BLaER1 treated with 17β-estradiol and CSF1 and Interleukin-3, amounts not matched to agents 10 nM and 100 nM (cell line): Measurements from ENCODE around the gene LILRA6.
"Not testable (repeated sequence)": the region's sequence is repeated elsewhere in the genome, so short reads cannot be mapped to it uniquely, and the experiment has no call there.

Experiments
- H3K27ac ChIP-seq, 11 experiments: shearing (Covaris generic); formaldehyde crosslinking; 2 replicates each; pipeline ENCODE4 v1.8.1; 2022
- H3K27me3 ChIP-seq, 11 experiments: shearing (Covaris generic); formaldehyde crosslinking; 2 replicates each; pipeline ENCODE4 v1.8.1; 2022
- H3K36me3 ChIP-seq, 11 experiments: shearing (Covaris generic); formaldehyde crosslinking; 2 replicates each; pipeline ENCODE4 v1.8.1; 2022
- H3K4me1 ChIP-seq, 10 experiments: shearing (Covaris generic); formaldehyde crosslinking; 2 replicates each; pipeline ENCODE4 v1.8.1; 2022
- H3K4me2 ChIP-seq, 11 experiments: shearing (Covaris generic); formaldehyde crosslinking; 2 replicates each; pipeline ENCODE4 v1.8.1; 2022
- H3K4me3 ChIP-seq, 10 experiments: shearing (Covaris generic); formaldehyde crosslinking; 2 replicates each; pipeline ENCODE4 v1.8.1; 2022
- H3K9ac ChIP-seq, 11 experiments: shearing (Covaris generic); formaldehyde crosslinking; 2 replicates each; pipeline ENCODE4 v1.8.1; 2022
- H3K9me3 ChIP-seq, 11 experiments: shearing (Covaris generic); formaldehyde crosslinking; replicated peaks in 1 of 11; 2 replicates each; pipeline ENCODE4 v1.8.1; 2022
- H4K20me1 ChIP-seq, 11 experiments: shearing (Covaris generic); formaldehyde crosslinking; 2 replicates each; pipeline ENCODE4 v1.8.1; 2022
- Cebpa-rat ChIP-seq, 11 experiments: shearing (Covaris generic); IDR thresholded peaks; 2 replicates each; pipeline ENCODE4 v1.8.1; 2022

LILRA6 gene

DNA sequence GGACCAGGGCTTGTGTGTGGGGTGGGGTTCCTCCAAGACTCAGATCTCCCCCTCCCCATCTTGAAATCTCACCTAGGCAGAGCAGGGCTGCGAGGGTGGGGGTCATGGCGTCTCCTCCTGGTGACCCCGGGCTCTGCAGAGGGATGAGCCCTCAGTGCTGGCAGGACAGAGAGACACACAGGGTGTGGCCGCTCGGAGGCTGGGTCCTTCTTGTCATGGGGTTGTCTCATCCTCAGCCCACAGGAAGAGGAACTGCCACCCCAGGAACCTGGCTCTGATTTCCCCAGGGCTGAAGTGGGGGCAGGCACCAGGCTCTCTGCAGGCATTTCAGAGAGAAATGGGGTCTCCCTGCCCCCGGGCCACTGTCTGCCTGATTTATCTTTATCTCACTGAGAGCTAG lies at the start of gene LILRA6:
TSS of gene LILRA6 (minus strand) at position 145 of the 400 bp plus-strand sequence.
- peaks cover 40 to 94% (median 72%) of the 10 kb centered on the region in 10 experiments for H3K4me1 ChIP-seq
- not testable (repeated sequence) for H3K9me3 ChIP-seq, H3K27me3 ChIP-seq, H4K20me1 ChIP-seq
- peak within 1 kb of the TSS; percentile 18 to 80 (median 57); a peak in 18 of 22 replicates for H3K27ac ChIP-seq
- H3K4me3 ChIP-seq = peak within 1 kb of the TSS in 6 of 10 experiments; percentile 34 to 62 (median 55); a peak in 11 of 20 replicates
- peak within 1 kb of the TSS in 8 of 11 experiments; percentile 0 to 76 (median 58); a peak in 11 of 22 replicates for H3K9ac ChIP-seq
- peak within 1 kb of the TSS; percentile 66 to 97 (median 90) for H3K4me2 ChIP-seq
- peaks cover 0 to 21% (median 0%) of the 10 kb centered on the region in 11 experiments; a peak in 6 of 22 replicates for H3K36me3 ChIP-seq

DNA sequence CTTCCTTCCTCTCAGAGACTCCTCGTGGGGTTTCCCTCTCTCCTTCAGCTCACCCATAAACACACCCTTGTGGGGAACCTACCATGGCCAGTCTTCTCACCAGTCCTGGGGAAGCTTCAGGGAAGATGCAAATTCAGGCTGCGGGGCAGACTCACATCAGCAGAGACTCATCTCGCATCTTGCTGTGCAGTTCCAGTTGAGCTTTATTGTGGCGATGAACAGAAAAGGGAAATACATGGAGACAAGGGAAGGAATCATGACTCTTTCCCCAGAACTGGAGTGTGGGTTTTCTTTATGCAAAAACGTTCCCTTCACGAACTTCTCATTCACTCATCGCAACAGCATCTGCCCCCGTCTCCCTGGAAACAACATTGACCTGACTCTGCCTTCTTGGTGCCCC lies 46.6 kb upstream of the LILRA6 start:
- peak overlapping the region; percentile 89 to 100 (median 98) for H3K4me2 ChIP-seq
- H3K27me3 ChIP-seq, H3K9me3 ChIP-seq, H3K36me3 ChIP-seq, H4K20me1 ChIP-seq: not testable (repeated sequence)
- H3K4me3 ChIP-seq = peak overlapping the region in 3 of 10 experiments; percentile 38 to 45 (median 42); a peak in 3 of 20 replicates
- peak overlapping the region; percentile 48 to 98 (median 90) for H3K27ac ChIP-seq
- H3K9ac ChIP-seq = peak overlapping the region in 6 of 11 experiments; percentile 36 to 91 (median 64); a peak in 9 of 22 replicates
- H3K4me1 ChIP-seq = peaks cover 64 to 79% (median 72%) of the 10 kb centered on the region in 10 experiments

- H3K4me1 ChIP-seq = peaks cover 81 to 96% (median 87%) of the 10 kb centered on the region in 10 experiments
- H3K9me3 ChIP-seq = no peaks in the 10 kb centered on the region
- H3K9ac ChIP-seq = peak overlapping the region in 5 of 11 experiments; percentile 51 to 91 (median 63); a peak in 5 of 22 replicates
- H3K4me2 ChIP-seq = peak overlapping the region; percentile 89 to 100 (median 98)
- no peaks in the 10 kb centered on the region for H4K20me1 ChIP-seq
- no peak for TF ChIP-seq Cebpa-rat (IDR thresholded peaks at IDR 0.05)
- no peaks in the 10 kb centered on the region for H3K36me3 ChIP-seq
- H3K27me3 ChIP-seq = no peaks in the 10 kb centered on the region
- H3K4me3 ChIP-seq = no peak overlapping the region
- H3K27ac ChIP-seq = peak overlapping the region in 9 of 11 experiments; percentile 48 to 98 (median 96); a peak in 15 of 22 replicates
Observed at GRCh38 chr19:54287456-54287855, 44.9 kb upstream of the LILRA6 start.

DNA sequence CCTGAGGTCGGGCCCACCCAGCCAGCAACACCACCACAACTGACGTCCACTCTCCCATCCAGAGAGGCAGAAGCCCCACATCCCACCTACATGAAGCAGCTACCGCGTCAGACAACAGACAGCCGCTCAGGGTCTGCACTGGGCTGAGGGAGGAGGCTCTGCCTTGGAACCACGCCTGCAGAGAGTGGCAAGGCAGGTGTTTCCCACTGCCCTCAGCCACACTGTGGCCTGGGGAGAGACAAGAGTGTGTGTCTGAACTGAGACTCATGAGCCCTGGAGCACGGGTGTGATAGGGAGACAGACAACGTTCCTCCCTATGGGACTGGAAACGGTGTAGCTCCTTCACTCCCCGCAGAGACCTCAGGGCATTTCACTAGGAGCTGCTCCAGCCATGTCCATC lies 43.7 kb upstream of the LILRA6 start:
- not testable (repeated sequence) for H4K20me1 ChIP-seq, H3K9me3 ChIP-seq, H3K27me3 ChIP-seq, H3K36me3 ChIP-seq
- Histone ChIP-seq H3K4me3 (peak overlapping the region in 5 of 10 experiments; percentile 10 to 49 (median 30); a peak in 6 of 20 replicates), H3K27ac (peak overlapping the region; percentile 46 to 98 (median 93); a peak in 21 of 22 replicates), H3K9ac (peak overlapping the region in 10 of 11 experiments; percentile 51 to 85 (median 71); a peak in 17 of 22 replicates), H3K4me2 (peak overlapping the region; percentile 89 to 100 (median 98)), H3K4me1 (peaks cover 90 to 99% (median 95%) of the 10 kb centered on the region in 10 experiments)

- peak overlapping the region; percentile 37 to 86 (median 64); a peak in 21 of 22 replicates for H3K9ac ChIP-seq
- peak overlapping the region; percentile 67 to 98 (median 93) for H3K27ac ChIP-seq
- peak overlapping the region; percentile 89 to 100 (median 98) for H3K4me2 ChIP-seq
- H3K27me3 ChIP-seq, H4K20me1 ChIP-seq, H3K9me3 ChIP-seq, H3K36me3 ChIP-seq: not testable (repeated sequence)
- H3K4me3 ChIP-seq = peak overlapping the region in 5 of 10 experiments; percentile 6 to 49 (median 30); a peak in 8 of 20 replicates
- peaks cover 91 to 97% (median 94%) of the 10 kb centered on the region in 10 experiments for H3K4me1 ChIP-seq
Observed at GRCh38 chr19:54285427-54286056, 43.0 kb upstream of the LILRA6 start.

DNA sequence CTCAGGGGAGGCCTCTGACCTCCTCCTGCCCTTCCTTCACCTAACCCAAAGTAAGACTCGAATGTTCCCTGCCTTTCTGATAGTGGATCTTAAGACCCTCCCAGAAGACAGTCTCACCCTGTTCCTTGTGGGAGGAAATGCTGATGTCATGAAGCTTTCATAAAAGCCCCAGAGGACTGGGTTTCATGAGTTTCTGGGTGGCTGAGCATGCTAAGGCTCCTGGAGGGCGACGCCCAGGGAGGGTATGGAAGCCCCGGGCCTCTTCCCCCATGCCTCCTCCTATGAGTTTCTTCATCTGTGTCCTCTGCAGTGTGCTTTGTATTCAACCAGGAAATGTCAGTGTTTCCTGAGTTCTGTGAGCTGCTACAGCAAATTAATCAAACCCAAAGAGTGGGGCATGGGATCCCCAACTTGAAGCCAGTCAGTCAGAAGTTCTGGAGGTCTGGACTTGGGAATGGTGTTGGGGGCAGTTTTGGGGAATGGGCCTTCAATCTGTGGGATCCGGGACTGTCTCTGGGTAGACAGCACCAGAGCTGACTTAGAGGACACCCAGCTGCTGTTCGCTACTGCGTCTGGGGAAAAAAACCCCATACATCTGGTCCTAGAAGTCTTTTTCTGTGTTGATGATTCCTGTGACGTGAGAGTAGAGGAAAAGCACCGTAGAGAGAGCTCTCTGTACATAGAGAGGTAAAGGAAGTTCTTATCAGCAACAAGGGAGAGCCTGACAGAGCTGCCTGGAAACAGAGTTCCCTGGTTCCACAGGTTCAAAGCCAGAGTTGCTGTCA lies 40.3 kb upstream of the LILRA6 start:
- H3K4me2 ChIP-seq = peak overlapping the region; percentile 89 to 100 (median 98)
- peak overlapping the region; percentile 86 to 98 (median 93) for H3K27ac ChIP-seq
- peaks cover 0 to 25% (median 19%) of the 10 kb centered on the region in 11 experiments; a peak in 15 of 22 replicates for H3K36me3 ChIP-seq
- H3K27me3 ChIP-seq = no peaks in the 10 kb centered on the region
- peak in 6 of 11 experiments; percentile 27 to 77 (median 54); a peak in 8 of 22 replicates for TF ChIP-seq Cebpa-rat (IDR thresholded peaks at IDR 0.05)
- H3K9ac ChIP-seq = peak overlapping the region; percentile 78 to 95 (median 85)
- H3K9me3 ChIP-seq = no peaks in the 10 kb centered on the region
- H3K4me1 ChIP-seq = peaks cover 73 to 97% (median 94%) of the 10 kb centered on the region in 10 experiments
- H3K4me3 ChIP-seq = peak overlapping the region in 9 of 10 experiments; percentile 1 to 80 (median 49); a peak in 13 of 20 replicates
- peaks cover 0 to 6% (median 4%) of the 10 kb centered on the region in 11 experiments; a peak in 9 of 22 replicates for H4K20me1 ChIP-seq

GRCh38 chr19:54281729-54282075 lies 39.1 kb upstream of the LILRA6 start:
- Histone ChIP-seq H3K4me1 (peaks cover 73 to 97% (median 93%) of the 10 kb centered on the region in 10 experiments), H3K27ac (peak overlapping the region; percentile 86 to 98 (median 93)), H3K4me2 (peak overlapping the region; percentile 89 to 100 (median 98)), H3K4me3 (peak overlapping the region in 9 of 10 experiments; percentile 3 to 85 (median 80); a peak in 11 of 20 replicates), H3K36me3 (peaks cover 0 to 37% (median 30%) of the 10 kb centered on the region in 11 experiments; a peak in 15 of 22 replicates), H3K9ac (peak overlapping the region; percentile 78 to 95 (median 85); a peak in 21 of 22 replicates), H4K20me1 (peaks cover 0 to 16% (median 8%) of the 10 kb centered on the region in 11 experiments; a peak in 10 of 22 replicates)
- not testable (repeated sequence) for H3K27me3 ChIP-seq, H3K9me3 ChIP-seq

- H4K20me1 ChIP-seq = peaks cover 0 to 21% (median 8%) of the 10 kb centered on the region in 11 experiments; a peak in 10 of 22 replicates
- peak within 1 kb of the TSS; percentile 47 to 85 (median 78) for H3K4me3 ChIP-seq
- H3K36me3 ChIP-seq = peaks cover 0 to 42% (median 36%) of the 10 kb centered on the region in 11 experiments; a peak in 15 of 22 replicates
- no peak for TF ChIP-seq Cebpa-rat (IDR thresholded peaks at IDR 0.05)
- peaks cover 73 to 93% (median 90%) of the 10 kb centered on the region in 10 experiments for H3K4me1 ChIP-seq
- peak within 1 kb of the TSS; percentile 89 to 100 (median 99) for H3K4me2 ChIP-seq
- H3K27me3 ChIP-seq = no peaks in the 10 kb centered on the region
- H3K9me3 ChIP-seq = no peaks in the 10 kb centered on the region
- H3K27ac ChIP-seq = peak within 1 kb of the TSS; percentile 86 to 98 (median 93)
- H3K9ac ChIP-seq = peak within 1 kb of the TSS; percentile 78 to 95 (median 85)
Observed at GRCh38 chr19:54281007-54281728, 38.6 kb upstream of the LILRA6 start, which contains the start of gene LILRB2. TSS of gene LILRB2 (minus strand) at chr19:54281110. CDS start at chr19:54280496, 614 bp downstream.

- peaks cover 0 to 29% (median 12%) of the 10 kb centered on the region in 11 experiments; a peak in 10 of 22 replicates for H4K20me1 ChIP-seq
- H3K27ac ChIP-seq = peak overlapping the region; percentile 86 to 98 (median 93)
- peaks cover 73 to 92% (median 85%) of the 10 kb centered on the region in 10 experiments for H3K4me1 ChIP-seq
- not testable (repeated sequence) for H3K9me3 ChIP-seq, H3K27me3 ChIP-seq
- H3K4me3 ChIP-seq = peak overlapping the region; percentile 47 to 85 (median 78)
- H3K9ac ChIP-seq = peak overlapping the region; percentile 78 to 95 (median 85)
- H3K4me2 ChIP-seq = peak overlapping the region; percentile 89 to 100 (median 99)
- H3K36me3 ChIP-seq = peaks cover 0 to 49% (median 43%) of the 10 kb centered on the region in 11 experiments; a peak in 15 of 22 replicates
Observed at GRCh38 chr19:54280441-54280840, 37.9 kb upstream of the LILRA6 start.

DNA sequence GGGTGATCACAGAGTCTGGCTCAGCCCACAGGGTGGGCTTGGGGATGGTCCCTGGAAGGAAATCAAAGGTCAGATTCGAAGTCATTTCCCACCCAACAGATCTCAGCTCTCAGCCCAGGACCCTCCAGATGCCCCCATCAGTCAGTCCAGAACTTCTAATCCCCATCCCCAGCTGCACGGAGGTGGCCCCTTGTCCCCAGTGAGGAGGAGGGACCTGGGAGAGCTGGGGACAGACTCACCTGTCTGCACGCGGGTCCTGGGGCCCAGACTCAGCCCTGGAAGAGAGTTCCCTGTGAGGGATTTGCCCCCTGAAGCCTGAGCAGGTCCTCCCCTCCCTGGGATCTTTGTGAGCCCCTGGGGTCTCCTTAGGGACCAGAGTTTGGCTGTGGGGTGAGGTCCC lies 37.4 kb upstream of the LILRA6 start:
- Histone ChIP-seq H4K20me1 (peaks cover 0 to 30% (median 12%) of the 10 kb centered on the region in 11 experiments; a peak in 10 of 22 replicates), H3K9ac (peak overlapping the region; percentile 78 to 95 (median 85)), H3K36me3 (peaks cover 0 to 54% (median 45%) of the 10 kb centered on the region in 11 experiments; a peak in 15 of 22 replicates), H3K4me2 (peak overlapping the region; percentile 89 to 100 (median 99)), H3K4me3 (peak overlapping the region; percentile 47 to 85 (median 78)), H3K4me1 (peaks cover 73 to 90% (median 81%) of the 10 kb centered on the region in 10 experiments), H3K27ac (peak overlapping the region; percentile 86 to 98 (median 93))
- H3K27me3 ChIP-seq, H3K9me3 ChIP-seq: not testable (repeated sequence)
